Measurements from ENCODE around the gene CDCA4.

The CDCA4 gene

DNA sequence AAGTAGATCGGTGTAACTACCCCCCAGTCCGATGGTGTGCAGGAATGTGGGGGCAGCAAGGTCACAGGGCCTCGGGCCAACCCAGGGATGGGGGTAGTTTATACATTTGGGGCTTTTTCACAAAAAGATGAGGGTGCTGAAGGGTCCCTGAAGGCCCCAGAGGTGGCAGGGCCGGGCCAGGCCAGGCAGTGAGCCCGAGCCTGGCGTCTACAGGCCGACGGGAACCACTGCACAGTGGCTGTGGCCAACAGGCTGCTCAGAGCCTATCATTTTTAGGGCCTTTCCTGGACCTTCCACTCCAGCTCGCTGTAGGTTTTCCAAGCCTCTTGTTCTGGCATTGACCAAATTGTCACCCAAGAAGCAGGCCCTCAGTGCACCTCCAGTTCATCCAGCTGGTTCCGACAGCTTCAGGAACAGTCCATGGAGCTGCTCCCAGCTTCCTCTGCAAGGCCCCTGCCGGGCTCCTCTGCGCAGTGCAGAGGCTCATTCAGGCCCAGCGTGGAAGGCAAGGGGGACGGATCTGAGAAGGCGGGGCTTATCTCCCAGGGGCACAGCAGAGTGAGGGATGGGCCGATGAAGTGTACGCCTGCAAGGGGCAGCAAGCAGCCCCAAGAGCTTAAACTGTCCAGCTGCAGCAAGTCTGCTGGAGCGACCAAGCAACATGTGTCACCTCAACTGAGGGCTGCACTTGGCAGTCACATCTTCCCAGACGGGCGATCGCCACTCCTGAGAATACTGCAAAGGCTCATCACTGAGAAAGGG lies 13.9 kb downstream of the CDCA4 start:
- no peak for TF ChIP-seq ZNF274 (IDR thresholded peaks at IDR 0.05; ENCODE audit: low read depth, low read length)
- no peak overlapping the region for H3K4me3 ChIP-seq (ENCODE audit: low read length)

- no peak for TF ChIP-seq ZNF274 (IDR thresholded peaks at IDR 0.05; ENCODE audit: low read depth, low read length)
- no peak overlapping the region for H3K4me3 ChIP-seq (ENCODE audit: low read length)
Observed at GRCh38 chr14:105005929-105006830, 14.7 kb downstream of the CDCA4 start.

GRCh38 chr14:105005329-105005928 lies 15.5 kb downstream of the CDCA4 start:
- H3K4me3 ChIP-seq (ENCODE audit: low read length), result no peak overlapping the region
- no peak for TF ChIP-seq ZNF274 (IDR thresholded peaks at IDR 0.05; ENCODE audit: low read depth, low read length)

DNA sequence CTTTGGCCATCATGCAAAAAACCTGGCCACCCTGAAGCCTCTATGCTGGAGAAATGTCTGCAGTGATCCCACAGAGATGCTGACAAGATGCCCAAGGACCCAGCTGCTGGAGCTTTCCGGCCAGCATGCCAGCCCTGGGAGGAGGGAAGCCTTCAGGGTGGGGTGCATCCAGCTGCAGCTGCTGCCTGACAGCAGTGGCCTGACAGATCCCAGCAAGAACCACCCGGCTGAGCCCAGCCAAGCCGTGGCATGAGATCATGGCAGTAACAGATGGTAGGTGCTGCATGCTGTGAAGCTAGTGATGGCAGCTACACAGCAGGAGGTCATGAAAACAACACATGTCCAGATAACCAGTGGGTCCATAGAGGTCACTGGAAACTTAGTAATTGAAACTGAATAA lies 21.5 kb downstream of the CDCA4 start:
- no peak for TF ChIP-seq ZNF274 (IDR thresholded peaks at IDR 0.05; ENCODE audit: low read depth, low read length)
- no peak overlapping the region for H3K4me3 ChIP-seq (ENCODE audit: low read length)

GRCh38 chr14:104998801-104999200 lies 22.1 kb downstream of the CDCA4 start:
- no peak for TF ChIP-seq ZNF274 (IDR thresholded peaks at IDR 0.05; ENCODE audit: low read depth, low read length)
- no peak overlapping the region for H3K4me3 ChIP-seq (ENCODE audit: low read length)

DNA sequence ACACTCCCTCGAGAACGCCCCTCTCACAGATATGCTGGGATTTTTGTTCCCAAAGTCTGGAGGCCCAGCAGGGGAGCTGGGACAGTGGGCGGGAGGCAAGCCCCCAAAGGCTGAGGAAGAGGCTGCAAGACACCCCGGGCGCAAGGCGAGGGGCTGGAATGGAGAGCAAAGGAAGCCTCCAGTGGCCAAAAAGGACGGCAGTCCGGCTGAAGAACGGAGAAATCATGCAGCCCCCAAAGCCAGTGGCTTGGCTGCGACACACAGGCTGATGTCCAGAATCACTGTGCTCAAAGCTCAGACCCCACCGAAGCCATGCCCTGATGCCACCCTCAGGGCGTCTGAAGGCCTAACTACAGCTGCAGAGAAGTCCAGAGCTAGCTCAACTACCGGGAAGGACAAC lies 24.4 kb downstream of the CDCA4 start:
- H3K4me3 ChIP-seq (ENCODE audit: low read length), result no peak overlapping the region
- TF ChIP-seq ZNF274 (IDR thresholded peaks at IDR 0.05; ENCODE audit: low read depth, low read length), result no peak

DNA sequence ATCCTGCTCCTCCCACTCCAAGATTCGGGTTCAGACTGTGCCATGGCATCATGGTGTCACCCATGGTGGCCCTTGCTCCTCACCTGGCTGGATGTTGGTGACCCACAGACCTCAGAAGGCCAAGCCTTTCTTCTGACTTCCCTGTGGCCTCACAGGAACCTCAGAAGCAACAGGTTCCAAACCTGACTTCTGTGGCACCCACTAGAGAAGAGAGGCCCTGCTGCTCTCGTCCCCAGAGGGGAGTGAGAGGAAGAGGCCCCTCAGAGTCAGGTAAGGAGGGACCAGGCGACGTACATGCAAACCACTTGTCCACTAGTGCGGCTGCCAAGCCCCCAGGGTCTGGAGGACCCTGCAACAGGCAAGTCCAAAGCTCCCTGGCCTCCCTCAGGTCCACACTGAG lies 24.9 kb downstream of the CDCA4 start:
- no peak for TF ChIP-seq ZNF274 (IDR thresholded peaks at IDR 0.05; ENCODE audit: low read depth, low read length)
- H3K4me3 ChIP-seq (ENCODE audit: low read length), result no peak overlapping the region

GRCh38 chr14:104994978-104995377 lies 25.9 kb downstream of the CDCA4 start:
- no peak overlapping the region for H3K4me3 ChIP-seq (ENCODE audit: low read length)
- no peak for TF ChIP-seq ZNF274 (IDR thresholded peaks at IDR 0.05; ENCODE audit: low read depth, low read length)

DNA sequence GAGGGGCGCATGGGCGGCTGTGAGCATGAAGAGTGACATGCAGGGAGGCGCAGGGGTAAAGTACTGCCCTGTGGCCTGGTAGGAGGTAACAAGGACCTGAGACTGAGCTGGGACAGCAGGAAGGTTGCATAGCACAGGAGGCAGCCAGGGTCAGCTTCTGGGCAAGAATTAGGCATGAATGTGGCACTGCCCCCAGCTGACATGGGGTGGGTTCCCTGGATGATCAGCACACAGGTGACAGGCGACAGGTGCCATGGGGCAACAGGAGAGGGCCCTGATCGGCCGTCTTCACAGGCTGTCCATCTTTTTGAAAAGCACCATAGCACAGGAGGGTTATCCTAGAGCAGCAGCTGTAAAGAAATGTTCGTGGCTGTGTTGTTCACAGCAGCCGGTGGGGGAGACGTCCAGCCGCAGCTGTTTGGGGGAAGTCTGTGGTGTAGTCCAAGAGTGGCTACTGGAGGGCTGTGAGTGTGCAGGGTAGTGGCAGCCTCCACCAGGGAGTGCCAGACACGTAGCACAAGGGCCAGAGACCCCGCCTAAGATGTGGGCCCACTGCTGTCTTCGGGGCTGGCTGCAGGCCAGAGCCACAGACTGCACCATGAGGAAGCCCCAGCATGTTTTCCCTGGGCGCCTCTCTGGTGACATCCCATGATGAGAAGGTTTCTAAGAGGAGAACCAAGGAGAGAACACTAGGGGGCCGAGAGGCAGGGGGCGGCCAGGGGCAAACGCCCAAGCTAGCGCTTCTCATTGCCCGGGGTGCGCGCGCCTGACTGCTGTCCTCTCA lies 26.9 kb downstream of the CDCA4 start:
- no peak for TF ChIP-seq ZNF274 (IDR thresholded peaks at IDR 0.05; ENCODE audit: low read depth, low read length)
- H3K4me3 ChIP-seq (ENCODE audit: low read length), result no peak overlapping the region

DNA sequence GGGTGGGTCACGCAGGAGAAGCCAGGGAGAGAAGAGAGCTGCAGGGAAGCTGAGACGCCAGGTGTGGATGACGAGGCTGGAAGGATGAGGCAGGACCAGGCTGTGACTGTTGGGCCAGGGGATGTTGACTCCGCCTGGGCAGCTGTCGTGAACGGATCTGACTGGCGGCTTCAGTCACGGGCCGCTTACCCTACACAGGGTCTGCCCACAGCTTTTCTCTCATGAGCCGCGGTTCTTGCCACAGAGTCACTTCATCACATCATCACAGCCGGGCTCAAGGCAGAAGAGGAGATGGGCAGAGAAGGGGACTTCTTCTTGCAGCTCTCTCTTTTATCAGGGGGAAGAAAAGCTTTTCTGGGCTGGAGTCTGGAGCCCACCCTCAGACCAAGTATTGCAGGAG lies 27.6 kb downstream of the CDCA4 start:
- TF ChIP-seq ZNF274 (IDR thresholded peaks at IDR 0.05; ENCODE audit: low read depth, low read length), result no peak
- no peak overlapping the region for H3K4me3 ChIP-seq (ENCODE audit: low read length)

DNA sequence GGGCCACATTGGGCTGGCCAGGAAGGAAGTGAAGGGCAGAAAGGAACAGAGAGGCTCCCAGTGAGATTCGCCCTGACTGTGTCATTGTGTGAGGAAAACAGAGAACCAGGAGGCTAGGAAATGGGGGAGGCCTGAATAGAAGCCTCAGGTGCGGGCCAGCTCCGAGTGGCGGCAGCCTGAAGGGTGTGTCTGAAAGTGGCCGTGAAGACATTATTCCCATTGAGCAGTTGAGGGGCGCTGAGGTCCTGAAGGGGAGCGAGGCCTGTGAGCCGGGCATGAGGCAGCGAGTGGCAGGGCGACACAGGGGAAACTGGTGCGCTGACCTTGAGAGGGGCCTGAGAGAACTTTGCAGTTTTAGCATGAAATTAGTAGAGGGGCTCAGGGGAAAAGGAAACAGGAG lies 28.4 kb downstream of the CDCA4 start:
- no peak overlapping the region for H3K4me3 ChIP-seq (ENCODE audit: low read length)
- no peak for TF ChIP-seq ZNF274 (IDR thresholded peaks at IDR 0.05; ENCODE audit: low read depth, low read length)

DNA sequence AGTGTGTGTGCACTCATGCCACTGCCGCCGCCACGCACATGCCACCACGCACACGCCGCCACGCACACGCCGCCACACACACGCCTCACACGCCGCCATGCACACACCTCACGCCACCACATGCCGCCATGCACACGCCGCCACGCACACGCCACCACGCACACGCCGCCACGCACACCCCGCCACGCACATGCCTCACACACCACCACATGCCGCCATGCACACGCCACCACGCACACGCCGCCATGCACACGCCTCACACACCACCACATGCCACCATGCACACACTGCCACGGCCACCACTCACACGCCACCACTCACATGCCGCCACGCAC lies 29.0 kb downstream of the CDCA4 start:
- no peak for TF ChIP-seq ZNF274 (IDR thresholded peaks at IDR 0.05; ENCODE audit: low read depth, low read length)
- H3K4me3 ChIP-seq (ENCODE audit: low read length), result no peak overlapping the region

GRCh38 chr14:104989951-104990303 lies 31.0 kb downstream of the CDCA4 start:
- no peak for TF ChIP-seq ZNF274 (IDR thresholded peaks at IDR 0.05; ENCODE audit: low read depth, low read length)
- H3K4me3 ChIP-seq (ENCODE audit: low read length), result no peak overlapping the region
